PC-3 (cell line): Measurements from ENCODE around the gene SCAPER.

Experiments
- CTCF ChIP-seq: fragments of 300-600 bp; sonication (generic); conservative IDR thresholded peaks from 2 replicates; pipeline ENCODE4 v1.5.1; 2017; ENCODE audit warnings: antibody characterized with exemption, low read depth, mild to moderate bottlenecking, low read length
- EZH2 ChIP-seq: fragments of 300-600 bp; sonication (generic); IDR thresholded peaks from one replicate; pipeline ENCODE4 v1.6.1; 2017; ENCODE audit warnings: antibody characterized with exemption, mild to moderate bottlenecking, low read length; ENCODE audit not compliant: unreplicated experiment
- EZH2phosphoT487 ChIP-seq: fragments of 300-600 bp; sonication (generic); IDR thresholded peaks from 2 replicates; pipeline ENCODE4 v1.6.1; 2018; ENCODE audit warnings: mild to moderate bottlenecking, antibody characterized with exemption, low read length, borderline replicate concordance

- TF ChIP-seq CTCF (no peak), EZH2 (no peak), EZH2phosphoT487 (no peak)
Measured at GRCh38 chr15:76575274-76575673, 329.9 kb downstream of the SCAPER start.
